GM19455 (cell line): ENCODE results near the gene MYO7A.

ENCODE experiments used
- ATAC-seq: cut with Tn5 transposase; IDR thresholded peaks from one replicate; pipeline ENCODE4 v1.9.1; 2021; ENCODE audit not compliant: unreplicated experiment

Gene MYO7A

DNA sequence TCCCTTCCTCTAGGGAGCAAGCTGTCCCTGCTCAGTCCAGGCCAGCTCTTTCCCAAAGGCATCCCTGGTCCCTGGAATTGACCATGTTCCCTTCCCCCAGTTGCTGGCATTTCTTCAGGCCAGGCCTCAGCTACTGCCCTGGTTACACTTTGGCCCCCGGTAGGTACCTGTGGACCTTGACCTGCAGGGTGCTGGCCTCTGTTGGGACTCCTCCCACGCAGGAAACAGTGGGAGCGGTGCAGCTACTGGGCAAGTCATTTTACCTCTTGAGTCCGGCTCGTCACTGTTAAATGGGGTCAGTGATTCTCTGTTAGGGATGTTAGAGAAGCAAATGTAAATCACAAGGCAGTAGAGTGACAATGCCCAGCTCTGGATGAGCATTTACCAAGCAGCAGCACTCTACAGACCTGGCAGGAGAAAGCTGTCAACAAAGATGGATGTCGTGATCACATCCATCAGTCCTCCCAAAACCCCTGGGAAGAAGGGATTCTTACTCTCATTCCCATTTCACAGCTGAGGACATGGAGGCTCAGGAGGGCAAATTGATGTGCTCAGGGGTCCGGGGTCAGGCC lies 16.9 kb downstream of the MYO7A start:
- no peak for ATAC-seq

DNA sequence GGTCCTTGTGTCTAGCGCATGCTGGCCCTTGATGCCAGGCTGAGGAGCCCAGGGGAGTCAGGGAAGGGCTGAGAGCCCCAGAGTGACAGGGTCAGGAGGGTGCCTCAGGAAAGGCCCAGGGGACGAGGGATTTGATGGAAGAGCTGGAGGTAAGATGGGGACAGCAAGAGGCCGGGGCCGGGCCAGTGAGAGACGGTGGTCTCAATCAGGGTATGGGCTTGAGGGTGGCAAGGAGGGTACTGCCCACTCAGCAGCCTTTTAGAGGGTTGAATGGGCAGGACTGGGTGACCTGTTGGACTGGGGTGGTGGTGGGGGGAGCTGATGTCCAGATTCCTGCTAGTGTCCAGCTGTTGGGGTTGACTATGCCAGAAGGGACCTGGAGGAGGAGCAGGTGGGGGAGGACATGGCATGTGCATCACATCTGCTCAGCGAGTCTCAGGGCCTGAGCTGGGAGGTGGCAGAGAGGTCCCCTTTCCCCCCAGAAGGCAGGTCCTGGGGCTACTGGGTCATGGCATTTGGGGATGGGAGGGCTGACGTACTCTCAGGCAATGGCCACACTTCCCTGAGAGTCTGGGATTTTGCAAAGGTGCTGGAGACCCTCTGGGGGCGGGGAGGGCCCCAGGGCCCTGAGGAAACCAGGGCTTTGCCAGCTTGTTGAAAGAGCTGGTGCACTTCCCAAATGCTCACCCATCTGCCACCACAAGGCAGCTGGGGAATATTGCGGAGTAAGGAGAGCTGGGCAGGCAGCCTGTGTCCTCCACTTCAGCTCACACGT lies 18.4 kb downstream of the MYO7A start:
- ATAC-seq, result no peak

DNA sequence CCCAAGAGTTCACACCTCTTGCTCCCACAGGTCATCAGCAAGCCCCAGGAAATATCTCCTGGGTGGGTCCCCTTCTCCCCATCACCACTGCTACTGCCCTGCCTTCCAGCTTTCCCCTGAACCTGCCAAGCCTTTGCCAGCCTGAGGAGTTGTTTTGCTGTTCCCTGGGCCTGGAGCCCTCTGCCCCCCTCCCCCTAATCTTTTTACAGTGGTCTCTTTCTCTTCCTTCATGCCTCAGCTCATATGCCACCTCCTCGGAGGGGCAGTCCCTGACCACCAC lies 18.9 kb downstream of the MYO7A start:
- ATAC-seq, result no peak

DNA sequence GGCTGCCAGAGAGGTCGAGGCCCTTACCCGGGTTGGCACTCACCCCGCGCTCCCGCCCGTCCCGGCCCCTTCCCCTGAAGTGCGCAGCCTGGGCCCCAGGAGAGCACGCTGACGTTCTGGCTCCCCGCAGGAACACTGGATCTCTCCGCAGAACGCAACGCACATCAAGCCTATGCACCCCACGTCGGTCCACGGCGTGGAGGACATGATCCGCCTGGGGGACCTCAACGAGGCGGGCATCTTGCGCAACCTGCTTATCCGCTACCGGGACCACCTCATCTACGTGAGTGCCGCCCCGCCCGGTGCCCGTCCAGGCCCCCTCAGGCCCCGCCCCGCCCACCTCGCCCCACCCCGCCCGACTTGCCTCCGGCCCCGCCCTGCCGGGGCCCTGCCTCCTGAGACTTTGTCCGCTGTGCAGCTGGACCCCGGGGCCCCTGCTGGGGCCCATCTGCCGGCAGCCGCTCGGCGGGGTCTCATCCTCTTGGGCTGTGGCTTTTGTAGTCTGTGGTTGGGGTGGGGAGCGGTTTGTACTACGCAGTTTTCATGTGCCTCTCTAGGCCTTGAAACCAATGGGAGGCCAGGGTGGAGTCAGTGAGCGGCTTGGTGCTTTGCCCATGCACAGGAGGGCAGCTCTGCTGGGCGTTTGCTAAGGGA lies 19.7 kb downstream of the MYO7A start:
- no peak for ATAC-seq

DNA sequence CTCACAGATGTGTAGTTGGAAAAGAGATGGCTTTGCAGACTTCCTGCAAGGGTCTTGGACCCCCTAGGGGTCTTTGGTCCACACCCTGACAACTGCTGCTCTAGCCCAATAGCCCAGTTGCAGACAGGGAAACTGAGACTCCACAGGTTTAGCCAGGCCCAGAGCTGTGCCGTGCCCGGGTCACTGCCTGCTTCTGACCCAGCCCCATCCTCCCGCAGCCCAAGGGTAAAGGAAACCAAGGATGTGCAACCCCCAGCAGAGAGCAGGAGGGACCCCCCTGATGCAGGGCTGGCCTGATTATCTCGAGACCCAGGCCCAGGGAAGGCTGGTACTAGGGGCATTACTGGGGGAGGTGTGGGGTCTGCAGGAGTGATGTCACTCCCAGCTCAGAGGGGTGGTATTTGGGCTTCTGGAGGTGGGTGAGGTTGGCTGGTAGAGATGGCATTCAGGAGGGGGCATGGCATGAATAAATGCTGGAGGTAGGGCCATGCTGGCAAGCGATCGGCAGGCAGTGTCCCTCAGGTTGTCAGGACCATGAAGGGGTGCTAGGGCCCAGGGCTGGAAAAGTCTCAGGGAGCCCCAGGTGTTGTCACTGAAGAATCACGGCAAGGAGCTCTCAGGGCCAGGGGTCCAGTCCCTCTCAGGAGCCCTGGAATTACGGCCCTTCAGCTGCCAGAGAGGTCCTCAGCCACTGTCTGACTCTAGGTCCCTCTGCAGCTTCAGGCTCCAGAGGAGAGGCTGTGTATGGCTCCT lies 21.1 kb downstream of the MYO7A start:
- ATAC-seq, result no peak

DNA sequence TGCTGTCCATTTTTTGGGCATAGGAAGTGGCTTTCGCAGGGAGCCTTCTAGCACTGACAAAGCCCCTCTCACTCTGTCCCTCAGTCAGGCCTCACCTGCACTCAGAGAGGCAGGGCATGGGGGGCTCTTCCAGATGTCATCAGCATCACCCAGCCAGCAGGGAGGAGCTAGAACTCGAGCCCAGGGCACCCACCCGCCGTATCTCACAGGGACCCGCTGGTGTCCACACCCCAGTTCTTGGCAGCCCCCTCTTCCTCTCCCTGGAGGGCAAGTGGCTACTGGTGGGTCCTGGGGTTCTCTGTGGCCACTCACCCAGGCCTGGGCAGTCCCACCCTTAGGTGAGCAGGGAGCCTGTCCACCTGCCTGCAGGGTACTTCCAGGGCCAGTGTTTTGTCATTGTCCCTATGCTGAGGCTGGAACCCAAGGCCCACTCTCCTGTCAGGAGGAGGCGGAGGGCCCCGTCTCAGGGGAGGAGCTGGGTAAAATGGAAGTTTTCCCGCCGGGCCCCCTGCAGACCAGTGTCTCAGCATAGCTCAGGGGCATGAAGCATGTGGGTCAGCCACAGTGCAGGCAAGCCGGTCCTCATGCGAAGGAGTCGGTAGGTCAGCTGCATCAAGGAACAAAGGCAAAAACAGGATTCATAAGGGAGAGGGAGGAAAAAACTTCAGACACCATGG lies 21.8 kb downstream of the MYO7A start:
- no peak for ATAC-seq

DNA sequence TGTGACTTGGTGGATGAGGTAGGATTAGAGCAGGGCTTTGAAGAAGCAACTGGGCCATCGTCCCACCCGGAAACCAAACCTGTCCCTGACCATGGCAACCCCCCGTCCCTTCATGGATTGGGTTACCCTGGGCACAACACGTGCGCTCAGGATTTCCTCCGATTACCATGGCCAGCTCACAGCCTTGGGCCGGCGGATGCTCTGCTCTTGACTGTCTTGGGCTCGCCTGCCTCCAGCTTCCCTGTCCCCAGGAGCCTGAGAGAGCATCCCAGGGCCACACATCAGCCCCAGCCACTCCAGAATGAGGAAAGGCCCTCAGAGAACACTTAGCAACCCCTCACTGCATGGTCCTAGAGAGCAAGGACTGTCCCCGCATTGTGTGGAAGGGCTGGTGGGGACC lies 22.8 kb downstream of the MYO7A start:
- ATAC-seq, result no peak

DNA sequence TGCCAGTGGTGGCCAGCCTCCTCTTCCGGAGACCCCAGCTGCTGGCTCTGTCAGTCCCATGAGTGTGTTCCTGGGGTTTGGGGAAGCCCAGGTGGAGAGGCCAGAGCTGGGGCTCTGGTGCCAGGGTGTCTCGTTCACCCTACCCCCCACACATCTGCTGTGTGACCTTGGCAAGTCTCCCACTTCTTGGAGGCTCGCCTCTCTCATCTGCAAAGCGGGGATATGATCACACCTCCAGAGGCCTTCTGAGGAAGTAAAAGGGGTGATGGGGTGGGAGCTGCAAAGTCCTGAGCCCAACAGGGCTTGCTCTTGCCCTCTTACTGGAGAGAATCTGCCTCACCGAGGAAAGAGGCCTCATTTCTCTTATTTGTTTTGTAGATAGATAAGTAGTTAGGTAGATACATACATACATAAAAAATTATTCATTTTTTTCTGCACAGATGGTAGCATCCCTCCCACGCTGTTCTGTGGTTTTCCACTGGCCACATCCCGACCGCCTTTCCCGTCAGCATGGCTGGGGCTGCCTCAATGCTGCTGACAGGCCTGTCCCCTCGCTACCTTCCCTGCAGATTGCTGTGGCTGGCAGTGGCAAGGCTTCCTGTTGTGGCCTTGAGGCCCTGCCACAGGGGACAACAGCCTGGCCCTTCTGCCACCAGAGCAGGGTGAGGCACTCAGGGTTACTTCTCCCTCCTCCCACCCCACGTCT lies 23.9 kb downstream of the MYO7A start:
- ATAC-seq, result no peak

DNA sequence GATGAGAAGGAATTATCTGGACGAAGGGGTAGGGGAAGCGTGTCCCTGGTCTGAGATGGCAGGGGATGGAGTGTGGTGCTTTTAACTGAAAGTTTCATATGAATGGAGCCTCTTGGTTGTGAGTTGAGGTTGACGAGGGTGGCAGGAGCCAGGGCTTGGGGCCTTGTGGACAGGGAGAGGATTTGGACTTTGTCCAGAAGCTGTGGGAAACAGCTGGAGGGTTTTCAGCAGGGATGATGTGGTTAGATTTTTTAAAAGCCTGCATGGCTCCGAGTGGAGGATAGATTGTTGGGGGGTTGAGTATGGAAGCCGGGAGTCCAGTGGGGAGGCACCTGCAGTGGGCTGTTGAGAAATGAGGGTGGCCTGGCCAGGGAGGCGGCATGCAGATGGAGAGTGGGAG lies 24.8 kb downstream of the MYO7A start:
- no peak for ATAC-seq

DNA sequence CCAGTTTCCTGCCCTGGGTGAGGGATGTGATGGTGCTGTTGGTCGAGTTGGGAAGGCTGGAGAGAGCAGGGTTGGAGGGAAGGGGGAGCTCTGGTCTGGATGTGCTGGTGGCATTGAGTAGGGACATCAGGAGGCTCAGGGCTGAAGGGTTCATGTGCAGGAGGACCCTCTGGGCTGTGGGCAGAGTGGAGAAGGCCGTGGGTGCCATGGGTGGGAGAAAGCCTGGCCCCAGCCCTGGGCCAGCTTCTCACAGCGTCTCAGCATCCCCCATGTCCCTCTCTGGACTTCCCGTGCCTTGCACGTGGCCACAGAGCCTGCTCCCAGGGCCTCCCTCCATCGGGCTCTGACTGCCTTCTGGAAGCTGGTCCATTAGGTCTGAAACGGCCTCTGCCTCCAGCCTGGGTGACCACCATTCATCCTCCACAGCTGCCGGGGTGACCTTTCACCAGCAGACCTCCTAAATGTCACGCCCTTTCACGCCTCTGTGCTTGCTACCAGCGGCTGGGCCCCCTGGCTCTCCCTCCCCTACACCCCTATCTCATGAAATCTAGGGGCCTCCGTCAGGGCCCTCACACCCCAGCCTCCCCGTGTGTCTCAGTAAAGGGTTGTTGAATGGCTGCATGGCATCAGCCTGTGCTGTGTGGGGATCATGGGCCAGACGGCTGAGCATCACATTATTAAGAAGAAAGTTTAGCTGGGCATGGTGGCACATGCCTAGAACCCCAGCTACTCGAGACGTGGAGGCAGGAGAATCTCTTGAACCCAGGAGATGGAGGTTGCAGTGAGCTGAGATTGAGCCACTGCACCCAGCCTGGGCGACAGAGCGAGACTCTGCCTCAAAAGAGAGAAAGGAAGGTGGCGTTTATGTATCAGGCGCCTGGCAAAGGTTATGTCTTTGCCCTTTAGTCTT lies 25.5 kb downstream of the MYO7A start:
- ATAC-seq, result no peak

DNA sequence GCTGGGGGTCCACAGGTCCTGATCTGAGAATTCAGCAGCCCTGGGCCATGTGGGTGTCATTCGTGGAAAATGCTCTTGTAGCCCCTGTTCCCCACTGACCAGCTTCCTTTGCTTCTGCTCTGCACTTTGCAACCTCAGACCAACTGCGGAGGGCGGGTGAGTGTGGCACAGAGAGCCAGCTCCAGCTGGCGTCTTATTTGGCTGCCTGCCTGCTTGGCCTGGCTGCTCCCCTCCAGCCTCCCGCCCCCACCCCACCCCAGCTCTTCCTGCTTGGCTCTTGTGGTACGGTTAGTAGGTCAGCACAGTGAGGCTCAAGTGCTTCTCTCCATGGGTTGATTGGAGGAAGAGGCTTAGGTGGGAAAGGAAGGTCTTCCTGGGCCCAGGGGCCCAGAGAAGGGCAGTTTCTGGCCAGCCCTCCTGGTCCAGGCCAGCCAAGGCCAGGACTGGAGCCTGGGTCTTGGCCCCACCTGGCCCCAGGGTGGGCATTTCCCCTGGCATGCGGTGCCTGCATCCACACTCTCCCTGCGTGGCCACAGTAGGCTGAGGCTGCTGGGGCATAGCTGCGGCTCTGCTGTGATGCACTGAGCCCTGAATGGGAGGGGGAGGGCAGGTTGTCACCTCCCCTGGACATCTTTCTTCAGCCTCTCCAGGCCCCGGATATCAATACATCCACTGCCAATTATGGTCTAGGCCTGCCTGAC lies 26.5 kb downstream of the MYO7A start:
- ATAC-seq, result no peak

DNA sequence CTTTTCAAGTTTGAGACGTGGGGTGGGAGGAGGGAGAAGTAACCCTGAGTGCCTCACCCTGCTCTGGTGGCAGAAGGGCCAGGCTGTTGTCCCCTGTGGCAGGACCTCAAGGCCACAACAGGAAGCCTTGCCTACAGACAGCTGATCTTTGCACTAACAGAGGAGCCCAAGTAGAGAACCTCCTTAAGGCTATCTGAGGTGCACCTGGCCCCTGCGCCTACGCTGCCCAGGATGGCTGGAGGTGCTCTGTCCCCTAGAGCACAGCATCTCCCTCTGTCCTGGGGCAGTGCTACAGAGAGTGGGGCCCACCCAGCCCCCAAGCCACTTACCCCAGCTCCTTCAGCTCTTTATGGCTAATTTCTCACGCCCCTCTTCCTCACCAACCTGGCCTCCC lies 27.0 kb downstream of the MYO7A start:
- ATAC-seq, result no peak

DNA sequence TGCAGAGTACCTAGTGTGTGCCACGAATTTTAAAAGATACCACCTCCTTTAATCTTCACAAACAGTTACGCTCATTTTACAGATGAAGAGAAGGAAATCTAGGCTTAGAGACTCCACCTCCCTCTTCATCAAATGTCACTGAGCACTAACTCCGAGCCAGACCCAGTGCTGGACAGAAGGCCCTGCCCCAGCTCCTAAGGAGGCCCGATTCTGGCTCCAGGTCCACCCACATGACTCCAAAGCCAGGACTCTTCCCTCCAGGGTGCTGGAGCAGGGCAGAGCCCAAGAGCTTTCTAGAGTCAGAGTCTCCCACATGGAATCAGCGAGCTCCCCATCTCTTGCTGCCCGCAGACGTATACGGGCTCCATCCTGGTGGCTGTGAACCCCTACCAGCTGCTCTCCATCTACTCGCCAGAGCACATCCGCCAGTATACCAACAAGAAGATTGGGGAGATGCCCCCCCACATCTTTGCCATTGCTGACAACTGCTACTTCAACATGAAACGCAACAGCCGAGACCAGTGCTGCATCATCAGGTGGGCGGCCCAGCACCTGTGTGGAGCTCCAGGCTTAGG lies 27.6 kb downstream of the MYO7A start:
- no peak for ATAC-seq

DNA sequence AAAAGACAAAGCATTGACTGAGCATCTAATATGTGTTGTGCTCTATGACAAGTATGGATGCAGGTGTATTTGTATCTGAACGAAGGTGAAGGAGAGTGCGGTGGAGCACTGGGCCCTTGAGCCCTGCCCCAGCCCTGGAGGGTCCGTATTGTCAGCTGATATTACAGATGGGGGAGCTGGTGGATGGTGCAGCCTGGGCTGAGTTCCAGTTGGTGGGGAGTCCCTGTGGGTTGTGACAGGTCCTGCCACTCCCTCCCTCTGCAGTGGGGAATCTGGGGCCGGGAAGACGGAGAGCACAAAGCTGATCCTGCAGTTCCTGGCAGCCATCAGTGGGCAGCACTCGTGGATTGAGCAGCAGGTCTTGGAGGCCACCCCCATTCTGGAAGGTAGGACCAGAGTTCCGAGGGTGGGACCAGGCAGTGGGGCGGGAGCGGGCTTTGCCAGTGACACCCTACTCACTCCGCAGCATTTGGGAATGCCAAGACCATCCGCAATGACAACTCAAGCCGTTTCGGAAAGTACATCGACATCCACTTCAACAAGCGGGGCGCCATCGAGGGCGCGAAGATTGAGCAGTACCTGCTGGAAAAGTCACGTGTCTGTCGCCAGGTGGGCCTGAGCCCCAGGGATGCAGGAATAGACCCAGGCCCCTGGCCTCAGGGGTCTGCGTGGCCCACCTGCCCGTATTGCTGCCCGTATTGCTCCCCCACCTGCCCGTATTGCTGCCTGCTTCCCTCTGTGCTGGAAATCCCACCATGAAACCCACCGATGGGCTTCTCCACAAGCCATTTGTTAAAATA lies 28.6 kb downstream of the MYO7A start:
- no peak for ATAC-seq

DNA sequence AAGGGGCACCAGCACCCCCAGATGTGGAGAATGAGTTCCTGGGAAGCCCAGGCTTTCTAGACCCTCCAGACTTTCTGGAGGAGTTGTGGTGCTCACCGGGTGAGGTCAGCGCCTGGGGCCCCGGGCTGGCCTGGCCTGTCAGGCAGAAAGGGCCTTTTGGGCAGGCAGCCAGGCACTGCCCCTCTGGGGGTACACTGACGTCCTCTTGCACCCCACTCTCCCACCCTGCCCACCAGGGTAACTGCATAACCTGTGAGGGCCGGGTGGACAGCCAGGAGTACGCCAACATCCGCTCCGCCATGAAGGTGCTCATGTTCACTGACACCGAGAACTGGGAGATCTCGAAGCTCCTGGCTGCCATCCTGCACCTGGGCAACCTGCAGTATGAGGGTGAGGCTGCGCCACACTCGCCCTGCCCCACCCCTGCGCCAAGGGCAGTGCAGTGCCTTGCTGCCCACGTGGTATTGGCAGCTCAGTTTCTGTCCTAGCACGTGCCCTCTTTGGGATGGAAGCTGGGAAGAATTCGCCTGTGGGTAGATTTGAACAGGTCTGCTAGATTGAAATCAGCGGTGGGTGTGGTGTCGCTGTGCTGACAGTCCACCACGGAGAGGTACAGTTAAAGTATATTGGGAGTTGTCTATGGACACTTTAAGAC lies 30.1 kb downstream of the MYO7A start:
- ATAC-seq, result no peak

DNA sequence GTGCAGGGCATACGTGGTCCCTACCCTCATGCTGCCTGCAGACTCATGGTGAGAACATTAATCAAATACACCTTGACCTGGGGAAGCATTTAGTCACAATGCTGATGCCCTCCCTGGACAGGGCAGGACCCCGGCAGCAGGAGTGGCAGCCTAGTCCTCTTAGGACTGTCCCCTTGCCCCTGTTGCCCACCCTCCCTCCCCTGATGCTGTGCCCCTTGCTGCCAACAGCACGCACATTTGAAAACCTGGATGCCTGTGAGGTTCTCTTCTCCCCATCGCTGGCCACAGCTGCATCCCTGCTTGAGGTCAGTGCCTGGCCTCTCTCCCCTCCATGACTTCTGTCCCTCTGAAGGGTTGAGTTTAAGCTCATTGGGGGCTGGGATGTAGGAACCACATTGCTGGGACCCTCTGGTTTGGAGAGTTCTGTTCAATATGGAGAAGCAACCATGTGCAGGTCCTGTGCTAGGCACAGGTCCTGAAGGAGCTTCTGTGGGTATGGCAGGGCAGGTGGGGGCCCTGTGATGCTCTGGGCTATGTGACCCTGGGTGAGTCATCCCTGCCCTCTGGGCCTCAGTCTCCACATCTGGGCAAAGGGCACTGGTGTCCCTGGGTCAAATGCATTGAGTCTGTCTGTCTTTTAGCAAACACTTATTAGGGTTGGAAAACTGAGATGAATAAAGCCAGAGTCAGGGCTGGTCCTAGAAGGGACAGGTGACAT lies 31.3 kb downstream of the MYO7A start:
- no peak for ATAC-seq

DNA sequence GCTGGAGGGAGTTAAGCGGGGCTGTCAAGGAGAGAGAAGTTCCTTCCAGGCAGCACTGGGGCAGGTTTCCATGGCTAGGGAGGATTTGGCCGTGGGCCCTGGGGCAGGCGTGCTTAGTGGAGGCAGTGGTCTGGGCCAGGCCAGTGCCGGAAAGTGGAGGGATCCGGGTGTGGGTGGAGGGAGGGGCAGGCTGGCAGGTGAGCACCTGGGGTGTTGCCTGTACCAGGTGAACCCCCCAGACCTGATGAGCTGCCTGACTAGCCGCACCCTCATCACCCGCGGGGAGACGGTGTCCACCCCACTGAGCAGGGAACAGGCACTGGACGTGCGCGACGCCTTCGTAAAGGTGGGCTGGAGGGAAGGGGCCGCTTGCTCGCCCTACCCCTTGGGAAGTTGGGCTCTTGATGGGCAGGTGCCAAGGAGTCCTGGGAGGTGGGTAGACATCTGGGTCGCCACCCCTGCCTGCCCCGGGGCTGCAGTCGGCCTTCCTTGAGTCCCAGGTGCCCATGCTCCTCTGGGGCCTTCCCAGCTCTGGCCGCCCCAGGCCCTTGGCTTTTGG lies 32.0 kb downstream of the MYO7A start:
- no peak for ATAC-seq
